D721Med (cell line): ENCODE data around the gene PRRG2.

Source experiments
- DNase-seq: peaks from one replicate; pipeline ENCODE4 v3.0.0; 2011; ENCODE audit warnings: low spot score; ENCODE audit not compliant: insufficient read length
- FAIRE-seq: peaks from 2 replicates; lab custom pipeline; 2011; peaks lifted over from hg19 to GRCh38; lab: Jason Lieb, UNC
- TF ChIP-seq, protein P1 (sequence below): IDR thresholded peaks from 2 replicates; pipeline ENCODE4 v1.5.1; 2012; ENCODE audit warnings: mild to moderate bottlenecking, control low read depth; ENCODE audit not compliant: insufficient read depth; ENCODE audit errors: missing control alignments

Gene PRRG2

DNA sequence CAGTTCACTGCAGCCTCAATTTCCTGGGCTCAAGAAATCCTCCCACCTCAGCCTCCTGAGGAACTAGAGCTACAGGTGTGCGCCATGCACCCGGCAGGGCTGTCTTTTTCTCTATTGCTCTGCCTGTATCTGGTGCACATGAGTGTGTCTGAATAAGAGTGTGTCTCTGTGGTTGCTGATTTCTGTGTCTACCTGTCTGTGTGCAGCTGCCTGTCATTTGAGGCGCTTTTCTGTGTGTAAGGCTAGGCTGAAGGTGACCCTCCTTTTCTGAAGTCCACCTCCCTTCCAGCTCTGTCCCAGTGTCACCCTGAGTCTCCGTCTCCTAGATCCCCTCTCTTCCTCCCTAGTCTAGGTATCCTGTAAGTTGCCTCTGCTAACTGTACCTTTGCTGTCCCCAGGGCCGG lies 8.4 kb downstream of the PRRG2 start:
- no peak for DNase-seq
- no peak for FAIRE-seq
- TF ChIP-seq, protein P1, sequence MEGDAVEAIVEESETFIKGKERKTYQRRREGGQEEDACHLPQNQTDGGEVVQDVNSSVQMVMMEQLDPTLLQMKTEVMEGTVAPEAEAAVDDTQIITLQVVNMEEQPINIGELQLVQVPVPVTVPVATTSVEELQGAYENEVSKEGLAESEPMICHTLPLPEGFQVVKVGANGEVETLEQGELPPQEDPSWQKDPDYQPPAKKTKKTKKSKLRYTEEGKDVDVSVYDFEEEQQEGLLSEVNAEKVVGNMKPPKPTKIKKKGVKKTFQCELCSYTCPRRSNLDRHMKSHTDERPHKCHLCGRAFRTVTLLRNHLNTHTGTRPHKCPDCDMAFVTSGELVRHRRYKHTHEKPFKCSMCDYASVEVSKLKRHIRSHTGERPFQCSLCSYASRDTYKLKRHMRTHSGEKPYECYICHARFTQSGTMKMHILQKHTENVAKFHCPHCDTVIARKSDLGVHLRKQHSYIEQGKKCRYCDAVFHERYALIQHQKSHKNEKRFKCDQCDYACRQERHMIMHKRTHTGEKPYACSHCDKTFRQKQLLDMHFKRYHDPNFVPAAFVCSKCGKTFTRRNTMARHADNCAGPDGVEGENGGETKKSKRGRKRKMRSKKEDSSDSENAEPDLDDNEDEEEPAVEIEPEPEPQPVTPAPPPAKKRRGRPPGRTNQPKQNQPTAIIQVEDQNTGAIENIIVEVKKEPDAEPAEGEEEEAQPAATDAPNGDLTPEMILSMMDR: no peak

- TF ChIP-seq, protein P1: no peak
- FAIRE-seq (no peak), DNase-seq (peak; percentile 85)
These were observed 9.2 kb downstream of the PRRG2 start for GRCh38 chr19:49590071-49590970.

GRCh38 chr19:49590971-49591730 lies 10.0 kb downstream of the PRRG2 start, which contains the start of gene PRR12:
PRR12 (plus strand) TSS chr19:49591182; CDS start chr19:49591655, 473 bp downstream.
- TF ChIP-seq, protein P1: no peak
- FAIRE-seq (no peak), DNase-seq (peak; percentile 68)

DNA sequence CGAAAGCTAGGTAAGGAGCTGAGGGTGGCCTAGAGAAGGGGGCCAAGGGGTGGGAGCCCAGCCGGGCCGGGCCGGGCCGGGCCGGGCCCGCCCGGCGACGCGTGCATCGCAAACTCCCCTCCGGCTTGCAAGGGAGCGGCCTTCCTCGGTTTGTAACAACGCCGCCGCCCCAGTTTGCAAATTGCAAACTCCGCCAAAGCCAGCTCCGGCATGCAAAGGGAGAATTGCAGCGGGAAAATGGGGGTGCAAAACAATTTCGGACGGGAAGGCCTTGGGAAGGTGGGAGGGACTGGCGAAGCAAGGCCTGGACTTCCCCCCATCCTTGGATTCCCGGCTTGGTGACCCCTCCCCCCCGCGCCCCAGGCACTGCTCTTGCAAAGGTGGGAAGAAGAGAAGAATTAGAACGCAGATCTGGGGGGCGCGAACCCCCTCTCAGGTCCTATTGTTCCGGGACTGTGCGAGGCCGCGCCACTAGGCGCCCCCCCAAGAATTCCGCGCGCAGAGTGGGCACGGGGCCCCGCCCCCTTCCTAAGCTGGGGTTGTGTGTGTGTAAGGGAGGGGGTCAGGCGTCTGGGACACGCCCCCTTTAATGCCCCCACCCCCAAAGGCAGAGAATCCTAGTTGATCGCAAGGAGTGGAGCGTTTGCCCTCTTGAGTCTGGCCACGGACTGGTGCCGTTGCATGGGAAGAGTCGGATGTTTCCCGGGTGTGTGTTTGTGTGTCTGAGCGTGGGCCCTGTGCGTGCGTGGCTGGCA lies 10.8 kb downstream of the PRRG2 start:
- no peak for FAIRE-seq
- TF ChIP-seq, protein P1: no peak
- no peak for DNase-seq

GRCh38 chr19:49592486-49593232 lies 11.5 kb downstream of the PRRG2 start:
- DNase-seq: no peak

More at GRCh38 chr19:49592486-49593232, 11.5 kb downstream of the PRRG2 start:
- TF ChIP-seq, protein P1: no peak
- no peak for FAIRE-seq
